Cardiac muscle cell (in vitro differentiated cells and primary cell): Measurements from ENCODE around the gene ZMYND19. TPM values are rescaled to one million over a fixed set of nuclear protein-coding genes. Genes with fewer than 3 reads are reported as not detected.
"Not testable (repeated sequence)": the region's sequence is repeated elsewhere in the genome, so short reads cannot be mapped to it uniquely, and the experiment has no call there.

Experiments used
- DNase-seq, 2 donors: peaks; one replicate each; pipeline versions ENCODE4 v3.0.0 to v3.0.0-alpha.2; 2010 to 2017; ENCODE audit warnings: low read depth in 1 of 2, low spot score in 1 of 2
- H3K27ac ChIP-seq: fragments of 200-600 bp; sonication (generic); 2 replicates; pipeline ENCODE4 v1.5.1; 2016
- H3K27me3 ChIP-seq: fragments of 200-600 bp; sonication (generic); 2 replicates; pipeline ENCODE4 v1.6.0; 2016; ENCODE audit warnings: control low read depth
- H3K36me3 ChIP-seq: fragments of 200-600 bp; sonication (generic); 2 replicates; pipeline ENCODE4 v1.5.1; 2016; ENCODE audit warnings: control low read depth
- H3K4me1 ChIP-seq: fragments of 200-600 bp; sonication (generic); 2 replicates; pipeline ENCODE4 v1.8.1; 2017; ENCODE audit warnings: low read depth, mild to moderate bottlenecking, mixed run types
- H3K4me3 ChIP-seq: fragments of 200-600 bp; sonication (generic); 2 replicates; pipeline ENCODE4 v1.5.1; 2016; ENCODE audit warnings: mild to moderate bottlenecking
- H3K9me3 ChIP-seq: fragments of 200-600 bp; sonication (generic); 2 replicates; pipeline ENCODE4 v1.5.1; 2017; ENCODE audit warnings: low read depth, mild to moderate bottlenecking, control low read depth
- polyA plus RNA-seq: library from polyadenylated mRNA; unstranded; fragments of >200 nt; fragmentation: Nextera tagmentation; extraction: Ambion mirVana; gene quantifications from 2 replicates; pipeline ENCODE4 v1.2.1, GENCODE V29; 2016
- total RNA-seq: library from RNA; depleted of rRNA; stranded (reverse); fragments of >200 nt; gene quantifications from 2 replicates; pipeline ENCODE4 v1.2.3, GENCODE V29; 2016
- TF ChIP-seq, protein P1 (sequence below): IDR thresholded peaks from 2 replicates; pipeline ENCODE4 v1.5.1; 2012; ENCODE audit warnings: low read depth, mild to moderate bottlenecking, low read length

Gene ZMYND19
- total and polyA plus RNA-seq, 2 experiments from 2014 or later: 35.3 to 48.1 TPM

DNA sequence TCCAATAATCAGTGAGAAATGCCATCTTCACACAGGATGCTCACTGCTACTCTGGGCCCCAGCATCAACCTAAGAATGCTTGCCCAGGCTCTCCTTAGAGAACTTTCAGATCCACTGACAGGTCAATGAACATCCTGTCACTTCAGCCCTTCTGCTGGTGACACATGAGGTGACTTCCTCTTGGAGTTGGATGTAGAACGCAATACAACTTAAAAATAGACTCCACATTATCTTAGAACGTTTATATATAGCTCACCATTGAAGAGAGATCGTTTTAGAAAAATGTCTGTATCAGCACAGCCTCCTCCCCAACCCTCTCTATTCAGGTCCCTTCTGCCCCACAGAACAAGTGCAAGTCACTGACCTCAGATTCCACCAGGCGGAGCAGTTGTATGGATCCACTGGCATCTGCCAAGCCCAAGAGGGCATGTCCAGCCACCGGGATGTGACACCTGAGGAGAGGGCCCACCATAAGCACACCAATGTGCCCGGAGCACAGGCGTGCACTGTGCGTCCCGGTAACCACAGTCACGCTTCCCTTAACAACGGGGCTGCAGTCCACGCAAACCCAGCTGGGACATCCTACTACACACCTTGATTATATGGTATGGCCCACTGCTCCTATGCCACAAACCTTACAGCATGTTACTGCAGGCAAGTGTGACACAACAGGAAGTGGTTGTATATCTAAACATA lies 14.4 kb downstream of the ZMYND19 start:
- no peaks in the 10 kb centered on the region for H3K27me3 ChIP-seq

DNA sequence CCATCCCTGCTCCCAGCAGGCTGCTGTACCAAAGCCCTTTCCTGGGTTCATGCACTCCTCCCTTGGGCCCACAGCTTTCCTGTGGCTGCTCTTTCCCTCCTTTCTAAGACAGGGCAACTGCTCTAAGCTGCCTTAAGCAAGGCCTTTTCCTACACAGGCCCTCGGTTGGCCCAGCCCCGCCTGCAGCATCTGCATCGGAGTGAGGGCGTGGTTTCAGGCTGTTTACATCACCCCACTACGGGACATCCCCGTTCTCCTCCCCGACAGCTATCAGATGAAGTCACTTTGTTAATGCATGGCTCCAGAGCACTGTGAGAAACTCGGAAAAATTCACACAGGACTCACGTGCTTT lies 15.0 kb downstream of the ZMYND19 start:
- Histone ChIP-seq H3K4me3 (no peak overlapping the region), H3K27ac (peak overlapping the region; percentile 85), H3K36me3 (peaks cover 12% of the 10 kb centered on the region), H3K27me3 (no peaks in the 10 kb centered on the region), H3K9me3 (no peaks in the 10 kb centered on the region), H3K4me1 (peaks cover 29% of the 10 kb centered on the region)
- DNase-seq: no peak
- TF ChIP-seq, protein P1, sequence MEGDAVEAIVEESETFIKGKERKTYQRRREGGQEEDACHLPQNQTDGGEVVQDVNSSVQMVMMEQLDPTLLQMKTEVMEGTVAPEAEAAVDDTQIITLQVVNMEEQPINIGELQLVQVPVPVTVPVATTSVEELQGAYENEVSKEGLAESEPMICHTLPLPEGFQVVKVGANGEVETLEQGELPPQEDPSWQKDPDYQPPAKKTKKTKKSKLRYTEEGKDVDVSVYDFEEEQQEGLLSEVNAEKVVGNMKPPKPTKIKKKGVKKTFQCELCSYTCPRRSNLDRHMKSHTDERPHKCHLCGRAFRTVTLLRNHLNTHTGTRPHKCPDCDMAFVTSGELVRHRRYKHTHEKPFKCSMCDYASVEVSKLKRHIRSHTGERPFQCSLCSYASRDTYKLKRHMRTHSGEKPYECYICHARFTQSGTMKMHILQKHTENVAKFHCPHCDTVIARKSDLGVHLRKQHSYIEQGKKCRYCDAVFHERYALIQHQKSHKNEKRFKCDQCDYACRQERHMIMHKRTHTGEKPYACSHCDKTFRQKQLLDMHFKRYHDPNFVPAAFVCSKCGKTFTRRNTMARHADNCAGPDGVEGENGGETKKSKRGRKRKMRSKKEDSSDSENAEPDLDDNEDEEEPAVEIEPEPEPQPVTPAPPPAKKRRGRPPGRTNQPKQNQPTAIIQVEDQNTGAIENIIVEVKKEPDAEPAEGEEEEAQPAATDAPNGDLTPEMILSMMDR: no peak

More for the DNA sequence above, 14.4 kb downstream of the ZMYND19 start:
- TF ChIP-seq, protein P1: no peak
- Histone ChIP-seq H3K4me1 (peaks cover 29% of the 10 kb centered on the region), H3K36me3 (peaks cover 12% of the 10 kb centered on the region), H3K27ac (peak overlapping the region; percentile 85), H3K9me3 (no peaks in the 10 kb centered on the region), H3K4me3 (no peak overlapping the region)
- peak in 1 of 2 donors; percentile 46 for DNase-seq

DNA sequence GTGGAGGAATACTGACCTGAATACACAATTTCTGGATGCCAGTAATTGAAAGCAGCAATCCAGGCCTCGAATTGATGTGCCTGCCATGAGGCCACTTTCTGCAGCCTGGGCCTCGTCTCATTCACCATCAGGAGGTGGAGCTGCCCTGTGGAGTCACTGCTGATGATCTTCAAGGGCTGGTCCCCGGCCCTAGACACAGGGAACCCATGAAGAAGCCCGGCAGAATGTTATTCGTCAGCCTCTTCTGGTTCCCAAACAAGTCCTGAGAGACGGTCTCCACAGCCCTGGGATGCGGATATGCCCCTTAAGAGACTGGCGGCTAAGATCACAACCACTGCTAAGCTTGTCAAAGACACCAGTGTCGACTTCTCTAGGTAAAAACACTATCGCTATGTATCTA lies 16.1 kb downstream of the ZMYND19 start:
- no peaks in the 10 kb centered on the region for H3K27me3 ChIP-seq
- TF ChIP-seq, protein P1: no peak
- DNase-seq: no peak

DNA sequence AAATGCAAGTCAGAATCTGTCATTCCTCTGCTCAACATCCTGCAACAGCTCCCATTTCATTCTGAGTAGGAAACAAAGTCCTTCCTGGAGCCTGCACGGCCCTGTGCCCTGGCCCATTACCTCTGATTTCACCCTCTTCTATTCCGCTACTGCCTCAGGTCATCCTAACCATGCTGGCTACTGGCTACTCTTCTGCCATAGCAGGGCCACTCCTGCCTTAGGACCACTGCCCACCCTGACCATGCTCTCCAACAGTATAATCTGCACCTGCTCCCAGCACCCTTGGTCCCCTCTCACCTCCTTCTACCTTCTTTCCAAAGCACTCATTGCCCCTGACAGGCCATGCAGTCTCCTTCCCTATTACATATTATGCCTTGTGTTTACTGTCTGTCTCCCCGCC lies 19.7 kb downstream of the ZMYND19 start:
- H3K36me3 ChIP-seq: peaks cover 12% of the 10 kb centered on the region
- no peak for DNase-seq

More for the DNA sequence above, 16.1 kb downstream of the ZMYND19 start:
- Histone ChIP-seq H3K27ac (peak overlapping the region; percentile 85), H3K9me3 (no peaks in the 10 kb centered on the region), H3K4me3 (no peak overlapping the region), H3K4me1 (peaks cover 28% of the 10 kb centered on the region), H3K36me3 (peaks cover 12% of the 10 kb centered on the region)

DNA sequence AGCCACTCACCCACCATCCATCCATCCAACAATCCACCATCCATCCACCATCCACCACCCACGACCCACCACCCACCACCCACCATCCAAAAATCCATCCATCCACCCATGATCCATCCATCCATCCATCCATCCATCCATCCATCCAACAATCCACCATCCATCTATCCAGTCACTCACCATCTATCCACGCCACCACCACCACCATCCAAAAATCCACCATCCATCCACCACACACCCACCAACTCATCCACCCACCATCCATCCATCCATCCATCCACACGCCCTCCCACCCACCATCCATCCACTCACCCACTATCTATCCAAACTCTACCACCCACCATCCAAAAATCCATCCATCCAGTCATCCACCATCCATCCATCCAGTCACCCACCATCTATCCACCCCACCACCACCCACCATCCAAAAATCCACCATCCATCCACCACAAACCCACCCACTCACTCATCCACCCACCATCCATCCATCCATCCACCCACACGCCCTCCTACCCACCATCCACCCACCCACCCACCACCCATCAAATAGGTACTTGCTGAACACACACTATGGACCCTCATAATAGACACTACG lies 20.6 kb downstream of the ZMYND19 start:
- TF ChIP-seq, protein P1: no peak
- no peak overlapping the region for H3K4me3 ChIP-seq
- H3K27me3 ChIP-seq: no peaks in the 10 kb centered on the region
- H3K27ac ChIP-seq: no peak overlapping the region
- peaks cover 12% of the 10 kb centered on the region for H3K36me3 ChIP-seq
- H3K9me3 ChIP-seq: no peaks in the 10 kb centered on the region
- no peak for DNase-seq
- H3K4me1 ChIP-seq: no peaks in the 10 kb centered on the region

More for the DNA sequence above, 19.7 kb downstream of the ZMYND19 start:
- Histone ChIP-seq H3K27me3 (no peaks in the 10 kb centered on the region), H3K4me3 (no peak overlapping the region), H3K9me3 (no peaks in the 10 kb centered on the region), H3K27ac (no peak overlapping the region), H3K4me1 (peaks cover 4% of the 10 kb centered on the region)
- TF ChIP-seq, protein P1: no peak

DNA sequence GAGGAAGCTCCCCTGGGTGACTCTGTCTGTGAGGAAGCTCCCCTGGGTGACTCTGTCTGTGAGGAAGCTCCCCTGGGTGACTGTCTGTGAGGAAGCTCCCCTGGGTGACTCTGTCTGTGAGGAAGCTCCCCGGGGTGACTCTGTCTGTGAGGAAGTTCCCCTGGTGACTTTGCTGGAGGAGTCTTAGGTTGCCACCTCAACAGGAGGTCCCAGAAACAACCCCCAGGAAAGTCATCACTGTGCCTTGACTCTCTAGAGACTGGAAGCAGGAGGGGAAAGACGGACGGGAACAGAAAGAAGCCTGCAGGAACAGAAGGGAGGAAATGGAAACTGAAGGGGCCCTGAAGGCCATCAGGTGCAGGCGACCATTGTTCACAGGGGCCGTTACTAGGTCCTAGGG lies 21.9 kb downstream of the ZMYND19 start:
- not testable (repeated sequence) for H3K4me1 ChIP-seq, DNase-seq, H3K27ac ChIP-seq

More for the DNA sequence above, 21.9 kb downstream of the ZMYND19 start:
- H3K27me3 ChIP-seq, H3K4me3 ChIP-seq, H3K9me3 ChIP-seq: not testable (repeated sequence)
- peaks cover 17% of the 10 kb centered on the region for H3K36me3 ChIP-seq
